NCI-H2196 treated with DMSO at 0.1 percent for 48 hours (cell line): ENCODE data around the gene SFTPB.
"Not testable (repeated sequence)": the region's sequence is repeated elsewhere in the genome, so short reads cannot be mapped to it uniquely, and the experiment has no call there.

Experiments
- DNase-seq: peaks from one replicate; lab custom pipeline; 2025; ENCODE audit not compliant: unreplicated experiment; lab: John Stamatoyannopoulos, UW

Gene SFTPB

DNA sequence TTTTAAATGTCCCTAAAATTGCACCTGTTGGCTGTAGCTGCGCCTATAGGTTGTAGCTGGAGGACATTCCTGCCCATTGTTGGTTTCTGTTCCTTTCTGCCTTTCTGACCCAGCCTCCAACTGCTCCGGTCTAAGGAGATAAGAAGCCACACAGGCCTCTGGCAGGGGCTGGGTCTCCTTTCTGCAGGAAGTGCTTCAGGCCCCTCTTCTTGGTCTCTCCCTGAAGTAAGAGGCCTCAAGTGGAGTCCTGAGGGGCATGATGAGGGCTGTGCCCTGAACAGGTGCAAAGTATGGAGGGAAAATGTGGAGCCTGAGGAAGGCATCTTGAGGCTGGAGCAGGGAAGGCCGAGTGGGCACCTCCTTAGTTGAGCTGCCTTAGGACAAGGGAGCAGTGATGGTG lies 10.4 kb upstream of the SFTPB start:
- DNase-seq, result no peak

DNA sequence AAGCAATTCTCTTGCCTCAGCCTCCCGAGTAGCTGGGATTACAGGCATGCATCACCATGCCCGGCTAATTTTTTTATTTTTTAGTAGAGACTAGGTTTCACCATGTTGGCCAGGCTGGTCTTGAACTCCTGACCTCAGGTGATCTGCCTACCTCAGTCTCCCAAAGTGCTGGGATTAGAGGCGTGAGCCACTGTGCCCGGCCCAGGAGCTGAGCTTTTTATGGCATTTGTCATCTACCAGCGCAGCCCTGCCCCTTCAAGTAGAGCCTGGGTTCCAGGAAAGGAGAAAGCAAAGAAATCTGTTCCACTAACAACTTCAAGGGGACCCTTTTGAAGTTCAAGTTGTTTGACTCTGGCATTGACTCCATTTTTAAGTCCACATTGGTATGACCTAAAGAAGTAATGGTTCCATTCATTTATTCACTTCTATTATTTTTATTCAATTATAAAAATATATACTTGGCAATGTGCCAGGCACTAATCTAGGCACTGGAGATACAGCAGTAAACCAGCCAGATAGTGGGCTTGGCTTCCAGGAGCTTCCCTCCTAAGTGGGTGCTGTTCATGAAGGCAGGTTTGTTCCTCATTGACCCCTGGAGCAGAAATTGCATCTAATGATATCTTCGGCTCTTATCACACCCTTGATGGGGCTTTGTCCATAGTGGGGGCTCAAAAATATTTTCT lies 8.0 kb upstream of the SFTPB start:
- DNase-seq, result no peak

DNA sequence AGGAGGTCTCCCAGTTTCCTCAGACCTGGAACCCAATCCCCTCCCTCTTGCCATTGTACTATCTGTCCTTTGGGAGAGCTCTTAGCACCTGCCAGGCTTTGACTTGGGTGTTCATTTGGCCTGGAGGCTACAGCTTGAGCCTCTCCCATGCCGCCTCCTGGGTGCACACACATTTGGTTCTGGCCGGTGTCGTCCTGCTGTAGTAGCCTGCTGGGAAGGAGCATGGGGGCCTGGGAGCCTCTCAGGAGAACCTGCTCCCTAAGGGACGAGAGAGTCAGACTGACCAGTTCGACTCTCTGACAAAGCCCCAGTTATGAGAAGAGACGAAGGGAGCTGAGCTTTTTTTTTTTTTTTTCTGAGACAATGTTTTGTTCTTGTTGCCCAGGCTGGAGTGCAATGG lies 7.4 kb upstream of the SFTPB start:
- DNase-seq, result no peak

DNA sequence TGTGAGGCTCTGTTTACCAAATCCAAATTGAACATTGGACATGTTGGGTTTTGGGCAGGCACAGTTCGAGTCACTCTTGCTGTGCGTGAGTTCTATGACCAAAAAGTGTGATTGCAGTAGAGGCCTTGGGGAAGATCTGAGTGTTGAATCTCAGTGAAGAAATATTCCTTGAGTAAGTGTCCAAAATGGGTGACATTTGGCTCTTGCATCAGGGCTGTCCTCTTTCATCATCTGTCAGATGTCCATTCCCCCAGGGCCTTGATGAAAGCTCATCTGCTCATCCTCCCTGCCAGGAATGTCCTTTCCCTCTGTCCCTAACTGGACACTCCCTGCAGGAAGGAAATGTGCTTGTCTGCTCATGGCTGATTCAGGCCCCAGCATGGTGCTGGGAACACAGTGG lies 6.4 kb upstream of the SFTPB start:
- no peak for DNase-seq

DNA sequence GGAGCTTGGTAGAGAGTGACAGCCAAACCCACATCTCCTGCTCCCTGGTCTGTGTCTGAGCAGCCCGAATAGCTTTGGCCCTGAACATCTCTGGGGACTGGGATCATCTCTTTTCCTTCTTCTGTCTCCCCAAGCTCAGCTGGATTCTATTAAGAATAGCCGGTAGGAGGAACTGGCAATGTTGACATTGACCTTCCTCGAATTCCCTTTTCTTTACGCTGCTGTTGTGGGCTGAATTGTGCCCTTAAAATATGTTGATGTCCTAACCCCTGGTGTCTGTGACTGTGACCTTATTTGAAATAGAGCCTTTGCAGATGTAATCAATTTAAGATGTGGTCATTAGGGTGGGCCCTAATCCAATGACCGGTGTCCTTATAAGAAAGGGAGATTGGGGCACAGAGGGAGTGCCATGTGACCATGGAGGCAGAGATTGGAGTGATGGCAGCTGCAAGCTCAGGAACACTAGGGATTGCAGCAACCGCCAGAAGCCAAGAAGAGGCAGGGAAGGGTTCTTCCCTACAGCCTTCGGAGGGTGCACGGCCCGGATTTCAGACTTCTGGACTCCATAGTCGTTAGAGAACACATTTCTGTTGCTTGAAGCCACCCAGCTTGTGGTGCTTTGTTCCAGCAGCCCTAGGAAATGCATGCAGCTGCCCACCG lies 5.8 kb upstream of the SFTPB start:
- no peak for DNase-seq

DNA sequence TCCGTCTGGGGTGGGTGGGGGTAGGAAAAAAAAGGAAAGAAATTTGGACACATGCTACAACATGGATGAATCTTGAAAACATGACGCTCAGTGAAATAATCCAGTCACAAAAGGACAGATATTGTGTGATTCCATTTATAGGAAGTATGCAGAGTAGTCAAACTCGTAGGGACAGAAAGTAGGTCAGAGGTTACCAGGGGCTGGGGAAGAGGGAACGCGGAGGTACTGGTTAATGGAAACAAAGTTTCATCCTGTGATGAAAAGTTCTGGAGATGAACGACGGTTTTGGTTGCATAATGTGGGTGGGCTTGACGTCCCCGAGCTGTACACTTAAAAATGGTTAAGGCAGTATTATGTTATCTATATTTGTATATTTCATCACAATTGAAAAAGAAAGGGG lies 4.5 kb upstream of the SFTPB start:
- no peak for DNase-seq

DNA sequence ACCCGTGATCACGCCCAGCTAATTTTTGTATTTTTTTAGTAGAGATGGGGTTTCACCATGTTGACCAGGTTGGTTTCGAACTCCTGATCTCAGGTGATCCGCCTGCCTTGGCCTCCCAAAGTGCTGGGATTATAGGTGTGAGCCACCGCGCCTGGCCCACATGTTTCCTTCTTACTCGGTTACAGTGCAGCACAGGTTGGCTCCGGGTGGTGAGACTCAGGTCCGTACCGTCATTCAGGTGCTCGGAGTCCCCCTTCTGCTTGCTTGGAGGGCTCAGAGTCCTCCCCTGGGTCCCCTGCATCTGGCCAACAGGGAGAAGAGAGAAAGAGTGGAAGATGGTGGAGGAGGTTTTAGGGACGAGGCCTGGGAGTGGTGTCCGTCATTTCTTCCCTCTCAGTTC lies 2.4 kb upstream of the SFTPB start:
- not testable (repeated sequence) for DNase-seq

DNA sequence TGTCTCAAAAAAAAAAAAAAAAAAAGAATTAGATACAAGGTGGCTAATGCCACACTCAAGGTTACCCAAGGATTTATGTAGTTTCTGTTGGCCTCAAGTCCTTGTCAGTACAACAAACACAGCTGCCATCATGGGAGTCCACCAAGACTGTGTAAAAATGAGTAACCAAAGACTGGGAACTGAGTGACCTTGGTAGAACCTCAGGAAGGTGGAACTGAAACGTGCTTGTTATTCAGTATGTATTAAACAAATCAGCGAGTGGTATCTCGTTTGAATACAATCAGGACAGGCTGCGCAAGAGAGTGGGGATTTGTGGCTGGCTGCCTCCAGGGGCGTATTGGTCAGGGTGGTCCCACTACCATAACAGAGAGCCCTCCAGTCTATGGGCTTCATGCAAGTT lies 1.6 kb upstream of the SFTPB start:
- no peak for DNase-seq

DNA sequence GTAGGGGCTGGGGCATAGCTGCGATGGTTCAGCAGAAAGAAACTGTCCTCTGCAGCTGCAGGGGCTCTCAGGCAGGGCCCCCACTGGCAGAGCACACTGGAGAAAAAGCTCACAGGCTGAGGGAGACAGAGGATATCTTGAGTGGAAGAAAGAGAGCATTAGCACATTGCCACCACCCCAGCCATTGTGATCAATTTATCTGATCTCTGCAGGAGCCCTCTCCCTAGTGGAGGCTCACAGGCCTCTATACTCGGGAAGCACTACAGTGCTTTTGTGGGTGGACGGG lies 801 bp upstream of the SFTPB start:
- no peak for DNase-seq

DNA sequence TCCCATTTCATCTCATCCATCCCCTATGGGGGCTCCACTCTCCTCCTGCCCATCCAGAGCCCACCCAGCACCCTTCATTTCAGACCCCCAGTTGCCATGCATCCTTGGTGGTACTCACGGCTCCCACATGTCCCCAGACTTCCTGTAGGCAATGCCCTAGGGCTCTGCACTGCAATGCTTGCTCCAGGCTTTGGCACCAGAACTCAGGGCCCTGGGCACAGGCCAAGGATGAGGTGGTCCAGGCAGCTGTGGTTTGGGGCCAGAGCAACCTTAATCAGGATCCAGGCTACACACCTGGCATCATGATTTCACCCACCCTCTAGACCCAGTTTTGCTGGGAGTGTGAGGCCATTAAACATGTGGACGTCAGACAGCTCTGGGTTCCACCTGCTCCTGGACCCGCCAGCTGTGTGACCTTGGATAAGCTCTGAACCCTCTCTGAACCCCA lies 414 bp downstream of the SFTPB start:
- DNase-seq, result no peak

DNA sequence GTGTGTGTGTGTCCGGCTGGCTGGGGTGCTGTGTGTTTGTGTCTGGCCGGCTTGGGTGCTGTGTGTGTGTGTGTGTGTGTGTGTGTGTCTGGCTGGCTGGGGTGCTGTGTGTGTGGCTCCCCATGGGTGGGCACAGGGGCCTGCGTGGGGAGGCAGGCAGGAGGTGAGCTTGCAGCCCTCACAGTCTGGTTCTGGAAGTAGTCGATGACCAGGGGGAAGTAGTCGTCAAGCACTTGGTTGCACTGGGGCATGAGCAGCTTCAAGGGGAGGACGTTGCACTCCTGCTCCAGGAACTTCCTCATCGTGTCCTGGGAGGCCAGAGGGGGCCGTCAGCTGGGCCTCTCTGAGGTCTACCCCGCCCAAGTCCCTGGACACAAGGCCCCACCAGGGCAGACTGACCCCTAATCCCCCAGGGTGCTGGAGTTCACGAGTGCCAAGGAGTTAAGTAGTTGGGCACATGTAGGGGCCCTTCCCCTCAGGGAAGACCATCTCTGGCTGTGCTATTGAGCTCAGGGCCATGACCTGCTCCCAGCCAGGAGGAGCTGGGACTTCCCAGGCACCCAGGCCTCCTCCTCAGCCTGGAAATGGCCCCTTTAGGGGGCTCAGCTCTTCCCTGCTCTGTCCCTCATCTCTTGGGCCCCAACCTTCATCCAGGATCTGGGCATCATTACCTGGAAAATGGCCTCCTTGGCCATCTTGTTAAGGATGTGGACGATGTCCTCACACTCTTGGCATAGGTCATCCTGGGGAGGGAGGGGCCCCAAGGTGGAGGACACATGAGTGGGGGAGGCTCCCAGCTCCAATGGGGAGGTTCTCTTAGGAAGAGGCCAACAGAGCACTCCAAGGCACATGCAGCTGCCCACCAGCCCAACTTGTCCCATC lies 1.3 kb downstream of the SFTPB start:
- no peak for DNase-seq

DNA sequence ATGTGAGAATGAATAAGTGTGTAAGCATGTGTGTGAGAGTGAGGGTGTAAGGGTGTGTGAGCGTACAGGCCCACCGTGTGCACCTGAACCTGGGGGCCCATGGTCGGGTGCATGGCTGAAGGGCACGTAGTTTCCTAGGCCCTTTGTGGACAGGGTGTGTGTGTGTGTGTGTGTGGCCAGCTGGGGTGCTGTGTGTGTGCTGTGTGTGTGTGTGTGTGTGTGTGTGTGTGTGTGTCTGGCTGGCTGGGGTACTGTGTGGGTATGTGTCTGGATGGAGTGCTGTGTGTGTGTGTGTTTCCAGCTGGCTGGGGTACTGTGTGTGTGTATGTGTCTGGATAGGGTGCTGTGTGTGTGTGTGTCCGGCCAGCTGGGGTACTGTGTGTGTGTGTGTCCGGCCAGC lies 2.0 kb downstream of the SFTPB start:
- no peak for DNase-seq

DNA sequence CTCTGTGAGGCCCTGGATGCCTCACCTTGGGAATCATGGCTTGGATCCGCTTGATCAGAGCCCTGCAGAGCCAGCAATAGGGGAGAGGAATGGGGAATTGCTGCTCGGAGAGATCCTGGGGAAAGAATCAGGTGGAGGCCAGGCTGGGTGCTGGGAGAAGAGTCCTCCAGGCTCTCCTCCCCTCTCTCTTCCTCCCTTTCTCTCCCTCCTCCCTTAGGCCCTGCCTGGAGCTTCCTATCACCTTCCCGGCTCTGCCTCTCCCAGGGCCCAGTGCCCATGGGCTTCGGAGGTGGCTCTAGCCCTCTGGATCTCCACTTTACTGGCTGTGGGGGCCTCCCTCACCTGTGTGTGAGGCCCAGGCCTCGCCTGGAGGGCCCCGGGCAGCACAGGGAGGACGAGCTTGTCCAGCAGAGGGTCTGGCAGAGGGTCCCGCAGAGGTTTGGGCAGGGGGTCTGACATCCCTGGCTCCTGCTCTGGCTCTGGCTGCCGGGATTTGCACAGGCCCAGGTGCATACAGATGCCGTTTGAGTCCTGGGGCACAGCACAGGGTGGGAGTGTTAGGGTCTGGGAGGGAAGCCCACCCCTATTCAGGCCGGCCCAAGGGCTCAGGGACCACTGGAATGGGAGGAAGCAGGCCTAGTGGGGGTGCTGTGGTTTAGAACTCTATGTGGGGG lies 2.6 kb downstream of the SFTPB start:
- no peak for DNase-seq

DNA sequence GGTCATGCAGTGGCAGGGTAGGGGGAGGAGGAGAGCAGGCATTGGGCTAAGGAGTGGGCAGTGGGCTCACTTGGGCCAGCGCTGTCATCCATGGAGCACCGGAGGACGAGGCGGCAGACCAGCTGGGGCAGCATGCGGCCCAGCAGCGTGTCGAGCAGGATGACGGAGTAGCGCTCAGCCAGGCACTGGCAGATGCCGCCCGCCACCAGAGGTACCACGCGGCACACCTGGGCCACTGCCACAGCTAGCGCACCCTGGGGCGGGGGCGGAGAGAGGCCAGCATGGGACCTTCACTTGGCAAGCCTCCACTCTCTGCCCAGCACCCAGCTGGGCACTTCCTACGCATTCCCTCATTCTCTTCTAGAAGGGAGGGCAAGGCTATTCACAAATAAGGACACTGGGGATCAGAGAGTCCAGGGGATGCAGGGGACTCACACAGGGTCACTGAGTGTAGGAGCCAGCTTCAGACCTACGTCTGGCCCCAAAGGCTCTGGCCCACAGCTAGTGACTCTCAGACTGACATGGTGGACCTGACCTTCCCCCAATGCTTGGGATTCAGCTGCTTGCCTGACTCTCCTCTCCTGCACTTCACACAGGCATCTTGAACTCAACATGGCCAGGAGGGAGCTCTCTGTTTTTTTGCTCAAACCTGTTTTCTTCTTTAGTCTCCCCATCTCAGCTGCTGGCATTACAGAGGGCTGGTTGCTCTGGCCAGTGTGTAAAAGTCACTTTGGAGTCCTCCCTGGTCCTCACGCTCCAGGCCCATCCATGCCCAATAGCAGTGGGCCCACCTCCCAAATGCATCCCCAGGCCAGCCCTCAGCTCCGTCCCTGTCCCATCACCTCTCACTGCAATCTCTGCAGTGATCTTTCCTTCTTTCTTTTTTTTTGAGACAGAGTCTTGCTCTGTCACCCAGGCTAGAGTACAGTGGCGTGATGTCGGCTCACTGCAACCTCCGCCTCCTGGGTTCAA lies 4.1 kb downstream of the SFTPB start:
- DNase-seq, result no peak

DNA sequence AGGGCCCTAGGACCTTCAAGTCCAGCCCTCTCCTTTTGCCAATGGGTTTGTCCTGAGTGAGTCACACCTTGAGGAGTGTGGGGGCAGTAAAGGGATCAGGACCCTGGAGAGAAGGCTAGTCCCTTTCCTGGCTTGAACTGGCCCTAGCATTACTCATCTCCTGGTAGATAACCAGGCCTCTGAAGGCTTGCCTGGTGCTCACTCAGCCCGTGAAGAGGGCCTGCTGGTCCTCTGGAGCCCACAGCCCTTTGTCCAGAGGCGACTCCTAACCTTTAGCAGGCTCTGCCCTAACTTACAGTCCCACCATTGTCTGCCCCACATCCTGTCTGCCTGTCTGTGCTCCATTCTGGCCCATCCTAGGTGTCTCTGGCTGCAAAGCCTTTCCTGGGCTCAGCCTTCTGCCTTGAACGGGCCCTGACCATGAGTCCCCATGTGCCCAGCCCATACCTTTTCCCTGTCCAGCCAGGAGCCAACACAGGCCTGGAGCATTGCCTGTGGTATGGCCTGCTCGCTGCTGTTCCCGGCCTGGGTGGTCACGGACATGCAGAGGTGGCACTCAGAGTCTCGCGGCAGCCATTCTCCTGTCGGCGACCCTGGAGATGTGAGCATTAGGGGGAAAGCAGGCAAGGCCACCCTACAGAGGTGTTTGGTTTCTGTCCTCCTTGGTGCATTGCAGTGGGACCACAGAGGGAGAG lies 5.0 kb downstream of the SFTPB start:
- DNase-seq, result no peak

DNA sequence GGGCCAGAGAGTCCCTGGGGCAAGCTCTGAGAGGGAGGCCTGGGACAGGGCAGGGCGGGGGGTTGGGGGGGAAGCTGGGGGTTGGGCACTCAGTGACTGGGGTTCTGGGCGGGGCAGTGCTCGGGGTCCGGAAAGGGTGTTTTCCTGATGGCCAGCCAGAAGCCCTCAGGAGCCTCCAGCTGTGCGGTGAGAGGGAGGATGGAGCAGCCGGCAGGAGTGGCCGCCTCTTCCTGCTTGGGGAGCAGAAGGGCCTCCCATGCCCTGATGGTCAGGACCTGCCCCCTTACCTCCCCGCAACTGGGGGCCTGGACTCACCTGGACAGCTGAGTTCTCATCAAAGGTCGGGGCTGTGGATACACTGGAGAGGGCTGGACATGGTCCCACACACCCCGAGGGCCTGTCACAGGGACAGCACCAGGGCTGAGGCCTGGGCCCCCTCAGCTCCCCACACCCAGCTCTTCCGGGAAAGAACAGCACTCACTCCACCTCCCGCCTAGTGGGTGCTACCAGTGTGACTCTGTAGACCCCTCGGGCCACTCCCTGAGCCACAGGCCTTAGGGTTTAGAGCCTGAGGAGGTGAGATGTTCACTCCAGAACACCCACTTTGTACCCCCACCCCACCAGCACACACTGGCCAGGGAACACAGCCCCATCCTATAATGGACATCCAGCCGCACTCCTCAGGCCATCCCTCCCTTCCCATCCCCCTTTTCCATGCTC lies 6.7 kb downstream of the SFTPB start:
- no peak for DNase-seq

DNA sequence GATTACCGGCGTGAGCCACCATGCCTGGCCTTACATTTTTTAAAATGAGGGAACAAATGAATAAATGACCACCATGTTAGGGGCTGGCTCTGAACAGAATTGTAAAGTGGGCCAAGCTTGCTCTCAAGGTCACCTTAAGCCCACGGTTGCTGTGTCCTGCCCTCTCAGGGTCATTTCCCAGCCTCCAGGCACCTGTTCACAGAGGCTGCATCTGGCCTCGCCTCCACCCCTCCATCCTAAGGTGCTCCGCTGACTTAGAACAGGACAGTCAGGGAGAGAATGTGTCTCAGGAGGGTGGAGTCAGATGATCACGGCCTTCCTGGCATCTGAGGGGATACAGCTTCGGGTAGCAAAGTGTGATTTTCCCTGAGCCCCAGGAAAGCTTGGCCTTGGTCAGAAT lies 7.3 kb downstream of the SFTPB start:
- DNase-seq, result no peak

DNA sequence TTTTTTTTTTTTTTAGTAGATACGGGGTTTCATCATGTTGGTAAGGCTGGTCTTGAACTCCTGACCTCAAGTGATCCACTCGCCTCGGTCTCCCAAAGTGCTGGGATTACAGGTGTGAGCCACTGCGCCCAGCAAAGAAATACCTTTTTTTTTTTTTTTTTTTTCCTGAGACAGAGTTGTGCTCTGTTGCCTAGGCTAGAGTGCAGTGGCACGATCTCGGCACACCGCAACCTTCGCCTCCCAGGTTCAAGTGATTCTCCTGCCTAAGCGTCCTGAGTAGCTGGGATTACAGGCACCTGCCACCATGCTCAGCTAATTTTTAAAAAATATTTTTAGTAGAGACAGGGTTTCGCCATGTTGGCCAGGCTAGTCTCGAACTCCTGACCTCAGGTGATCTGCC lies 7.7 kb downstream of the SFTPB start:
- DNase-seq, result not testable (repeated sequence)

DNA sequence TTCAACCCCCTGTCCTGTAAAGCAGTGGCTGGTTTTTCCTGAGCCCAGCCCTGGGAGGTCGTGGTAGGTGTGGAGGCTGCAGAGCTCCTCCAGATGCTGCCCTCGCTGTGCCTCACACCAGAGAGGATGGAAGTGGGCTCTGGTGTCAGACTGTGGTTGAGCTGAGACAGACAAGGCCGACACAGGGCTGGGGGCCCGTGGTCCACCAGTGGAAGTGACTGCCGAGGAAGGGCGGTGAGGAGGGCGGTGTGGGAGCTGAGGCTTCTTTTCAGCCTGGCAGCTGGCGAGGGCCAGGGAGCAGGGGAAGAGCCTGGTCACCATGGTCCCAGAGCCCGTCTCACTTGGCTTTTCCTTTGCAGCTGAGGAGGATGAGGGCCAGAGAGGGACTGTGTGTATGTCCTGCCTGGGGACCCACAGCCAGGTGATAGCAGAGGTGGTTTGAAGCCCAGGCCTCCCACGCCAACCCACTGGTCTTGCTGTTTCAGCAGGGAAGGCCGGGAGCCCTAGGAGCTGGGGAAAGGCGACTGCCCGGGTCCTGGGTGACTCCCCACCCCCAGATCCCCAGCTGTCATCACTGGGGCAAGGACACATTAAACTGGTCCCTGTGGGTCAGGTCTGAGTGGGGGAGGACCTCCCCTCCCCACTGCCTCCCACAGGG lies 8.5 kb downstream of the SFTPB start:
- no peak for DNase-seq
